H1 (cell line): ENCODE data around the gene ALDH1L2. TPM values are rescaled to one million over a fixed set of nuclear protein-coding genes. Genes with fewer than 3 reads are reported as not detected.

ENCODE experiments used
- SAP30 ChIP-seq: fragments of 300-600 bp; sonication (generic); IDR thresholded peaks from 2 replicates; pipeline ENCODE4 v1.7.1; 2012; ENCODE audit warnings: low read length, moderate library complexity, mild to moderate bottlenecking, inconsistent platforms; ENCODE audit not compliant: insufficient read depth, insufficient replicate concordance
- polyA plus RNA-seq, 7 experiments: library from polyadenylated mRNA; depleted of rRNA in 3 of 7; stranded (reverse) in 5 of 7; unstranded in 2 of 7; fragments of >200 nt in 5 of 7; fragments of 200-250 nt in 2 of 7; gene quantifications; 1 replicate in 5 of 7; 2 replicates in 1 of 7; 4 replicates in 1 of 7; pipeline versions ENCODE4 v1.2.1 to v1.2.3, GENCODE V29; 2011 to 2013; ENCODE audit warnings: missing spikeins in 2 of 7, mixed read lengths in 2 of 7
- total RNA-seq: library from RNA; stranded (reverse); fragmentation: NEBNext Ultra II Directional; extraction: Animal tissue kit (Norgen Biotek cat#: 25700); gene quantifications from 2 replicates; pipeline ENCODE4 v1.2.1, GENCODE V29; 2021

The ALDH1L2 gene
- total and polyA plus RNA-seq, 2 of the 8 experiments (the other 6 are each of a cell fraction or from before 2014, with no cell fraction given): 3.7 to 7.2 TPM

GRCh38 chr12:105018776-105019175, 65.5 kb downstream of the ALDH1L2 start (continued):
- TF ChIP-seq SAP30: no peak
